Neuronal stem cell (in vitro differentiated cells): Measurements from ENCODE around the gene RGL1.
"Not testable (repeated sequence)": the region's sequence is repeated elsewhere in the genome, so short reads cannot be mapped to it uniquely, and the experiment has no call there.

ENCODE experiments used
- DNase-seq: peaks from one replicate; pipeline ENCODE4 v3.0.0-alpha.2; 2013; ENCODE audit warnings: low spot score
- H2AFZ ChIP-seq: one replicate; pipeline ENCODE4 v1.6.1; 2013; ENCODE audit warnings: mild to moderate bottlenecking, low read length, inconsistent platforms
- H2AK5ac ChIP-seq: 2 replicates; pipeline ENCODE4 v1.6.1; 2013; ENCODE audit warnings: low read depth, mild to moderate bottlenecking, inconsistent platforms, low read length, moderate library complexity, mixed read lengths
- H2BK120ac ChIP-seq: 2 replicates; pipeline ENCODE4 v1.6.1; 2013; ENCODE audit warnings: low read depth, mild to moderate bottlenecking, inconsistent platforms, low read length, moderate library complexity, mixed read lengths
- H2BK12ac ChIP-seq: one replicate; pipeline ENCODE4 v1.6.1; 2013; ENCODE audit warnings: low read length, inconsistent platforms
- H2BK15ac ChIP-seq: 2 replicates; pipeline ENCODE4 v1.6.1; 2013; ENCODE audit warnings: mild to moderate bottlenecking, low read length, inconsistent platforms, mixed read lengths
- H2BK5ac ChIP-seq: one replicate; pipeline ENCODE4 v1.6.1; 2013; ENCODE audit warnings: inconsistent platforms, mild to moderate bottlenecking, low read length, moderate library complexity
- H3K14ac ChIP-seq: one replicate; pipeline ENCODE4 v1.6.1; 2013; ENCODE audit warnings: low read length, inconsistent platforms
- H3K18ac ChIP-seq: 2 replicates; pipeline ENCODE4 v1.6.1; 2013; ENCODE audit warnings: low read length, inconsistent platforms
- H3K23ac ChIP-seq: 2 replicates; pipeline ENCODE4 v1.6.1; 2013; ENCODE audit warnings: low read depth, mild to moderate bottlenecking, mixed read lengths, low read length, inconsistent platforms; ENCODE audit not compliant: poor library complexity
- H3K27ac ChIP-seq: replicated peaks from 3 replicates; pipeline ENCODE4 v1.5.1; 2013; ENCODE audit warnings: low read length, inconsistent platforms
- H3K27me3 ChIP-seq, 3 experiments: 2 replicates each; pipeline ENCODE4 v1.6.1; 2013; ENCODE audit warnings: low read length in 3 of 3, mild to moderate bottlenecking in 2 of 3, inconsistent platforms in 1 of 3, low read depth in 1 of 3, mixed read lengths in 1 of 3, moderate library complexity in 1 of 3; ENCODE audit not compliant: control insufficient read depth in 3 of 3, insufficient read depth in 3 of 3
- H3K36me3 ChIP-seq, 2 donors: replicated peaks in 1 of 2; 2 replicates each; pipeline ENCODE4 v1.6.1; 2013; ENCODE audit warnings: low read length in 2 of 2; ENCODE audit not compliant: control insufficient read depth in 2 of 2, insufficient read depth in 2 of 2
- H3K4ac ChIP-seq: 2 replicates; pipeline ENCODE4 v1.6.1; 2013; ENCODE audit warnings: inconsistent platforms, mild to moderate bottlenecking, low read length, moderate library complexity
- H3K4me1 ChIP-seq, 2 donors: 1 replicate in 1 of 2; 2 replicates in 1 of 2; pipeline ENCODE4 v1.6.1; 2013; ENCODE audit warnings: low read length in 2 of 2, low read depth in 1 of 2; ENCODE audit not compliant: control insufficient read depth in 2 of 2, insufficient read depth in 1 of 2
- H3K4me2 ChIP-seq: one replicate; pipeline ENCODE4 v1.6.1; 2013; ENCODE audit warnings: mild to moderate bottlenecking, low read length, inconsistent platforms; ENCODE audit not compliant: insufficient read depth, poor library complexity, severe bottlenecking
- H3K4me3 ChIP-seq, 2 donors: 2 replicates each; pipeline ENCODE4 v1.5.1; 2013; ENCODE audit warnings: low read length in 2 of 2, mild to moderate bottlenecking in 2 of 2, inconsistent platforms in 1 of 2, moderate library complexity in 1 of 2
- H3K79me1 ChIP-seq: one replicate; pipeline ENCODE4 v1.6.1; 2013; ENCODE audit warnings: low read depth, mild to moderate bottlenecking, inconsistent platforms, low read length, moderate library complexity
- H3K9ac ChIP-seq: one replicate; pipeline ENCODE4 v1.6.1; 2013; ENCODE audit warnings: mild to moderate bottlenecking, low read depth, low read length, inconsistent platforms; ENCODE audit not compliant: poor library complexity
- H3K9me3 ChIP-seq, 2 donors: replicated peaks in 1 of 2; 2 replicates each; pipeline versions ENCODE3 to v1.6.1; 2013; ENCODE audit warnings: low read length in 2 of 2, mild to moderate bottlenecking in 2 of 2, inconsistent platforms in 1 of 2, low read depth in 1 of 2, mixed read lengths in 1 of 2, moderate library complexity in 1 of 2; ENCODE audit not compliant: control insufficient read depth in 2 of 2, insufficient read depth in 1 of 2
- H4K8ac ChIP-seq: one replicate; pipeline ENCODE4 v1.6.1; 2013; ENCODE audit warnings: low read depth, mild to moderate bottlenecking, inconsistent platforms, low read length, moderate library complexity
- H4K91ac ChIP-seq: one replicate; pipeline ENCODE4 v1.6.1; 2013; ENCODE audit warnings: low read length, low read depth, mild to moderate bottlenecking, inconsistent platforms; ENCODE audit not compliant: poor library complexity
- WGBS, 2 donors: extraction: QIAGEN DNeasy Blood & Tissue Kit; methylation state at CpG; one replicate each; pipeline ENCODE4 v1.1.7; 2013; ENCODE audit warnings: missing lambda C conversion rate in 2 of 2, mixed read lengths in 1 of 2; ENCODE audit not compliant: insufficient read length in 2 of 2, insufficient replicate concordance in 1 of 2; ENCODE audit errors: extremely low coverage in 2 of 2; 5-methylcytosine and 5-hydroxymethylcytosine counted together

RGL1 gene

GRCh38 chr1:183785921-183786320 lies 19.0 kb upstream of the RGL1 start:
- no CpG with 5 or more reads among the region's 3 CpGs for WGBS, 2 donors
- not testable (repeated sequence) for H3K4me3 ChIP-seq, H3K18ac ChIP-seq, H4K91ac ChIP-seq, H2BK5ac ChIP-seq, H3K4ac ChIP-seq, H2BK12ac ChIP-seq, H3K36me3 ChIP-seq, H3K4me2 ChIP-seq, H3K9me3 ChIP-seq, H2AK5ac ChIP-seq, H4K8ac ChIP-seq, H3K27ac ChIP-seq, H3K23ac ChIP-seq, H3K79me1 ChIP-seq, DNase-seq, H2BK15ac ChIP-seq, H2AFZ ChIP-seq, H3K9ac ChIP-seq, H3K14ac ChIP-seq, H2BK120ac ChIP-seq, H3K27me3 ChIP-seq
- H3K4me1 ChIP-seq: peaks cover 5 to 11% of the 10 kb centered on the region in 2 donors

DNA sequence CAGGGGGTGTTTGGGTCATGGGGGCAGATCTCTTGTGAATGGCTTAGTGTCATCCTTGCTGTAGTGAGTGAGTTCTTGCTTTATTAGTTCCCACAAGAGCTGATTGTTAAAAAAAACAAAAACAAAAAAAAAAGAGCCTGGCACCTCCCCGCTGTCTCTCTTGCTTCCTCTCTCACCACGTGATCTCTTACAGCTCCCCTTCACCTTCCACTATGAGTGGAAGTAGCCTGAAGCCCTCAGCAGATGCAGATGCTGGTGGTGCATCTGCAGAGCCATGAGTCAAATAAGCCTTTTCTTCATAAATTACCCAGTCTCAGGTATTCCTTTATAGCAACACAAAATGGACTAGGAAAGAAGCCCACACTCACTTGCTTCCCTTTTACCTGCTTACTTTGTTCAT lies 17.2 kb upstream of the RGL1 start:
- no peak overlapping the region for H2BK120ac ChIP-seq
- H3K27me3 ChIP-seq: no peaks in the 10 kb centered on the region
- no peaks in the 10 kb centered on the region for H3K79me1 ChIP-seq
- H4K91ac ChIP-seq: no peak overlapping the region
- no peak overlapping the region for H2BK12ac ChIP-seq
- H2BK5ac ChIP-seq: no peak overlapping the region
- peaks cover 0 to 2% of the 10 kb centered on the region in 2 donors for H3K9me3 ChIP-seq
- no peak overlapping the region for H2BK15ac ChIP-seq
- no CpG with 5 or more reads among the region's 2 CpGs for WGBS, 2 donors
- no peak for DNase-seq
- no peaks in the 10 kb centered on the region for H3K36me3 ChIP-seq
- H3K4me2 ChIP-seq: no peak overlapping the region
- H3K4me3 ChIP-seq: no peak overlapping the region
- peaks cover 5 to 11% of the 10 kb centered on the region in 2 donors for H3K4me1 ChIP-seq
- H2AFZ ChIP-seq: no peak overlapping the region
- H3K14ac ChIP-seq: no peak overlapping the region
- no peak overlapping the region for H2AK5ac ChIP-seq
- H3K4ac ChIP-seq: no peak overlapping the region
- H3K18ac ChIP-seq: no peak overlapping the region
- no peak overlapping the region for H3K27ac ChIP-seq
- no peak overlapping the region for H3K23ac ChIP-seq
- H4K8ac ChIP-seq: no peak overlapping the region
- H3K9ac ChIP-seq: no peak overlapping the region

GRCh38 chr1:183791319-183791718 lies 13.6 kb upstream of the RGL1 start:
- H2BK15ac ChIP-seq: no peak overlapping the region
- no peak overlapping the region for H3K4ac ChIP-seq
- H2BK5ac ChIP-seq: no peak overlapping the region
- H3K14ac ChIP-seq: no peak overlapping the region
- no peaks in the 10 kb centered on the region for H3K36me3 ChIP-seq
- H2AFZ ChIP-seq: no peak overlapping the region
- H3K9ac ChIP-seq: no peak overlapping the region
- no peak overlapping the region for H2BK12ac ChIP-seq
- no peak overlapping the region for H4K8ac ChIP-seq
- no peak overlapping the region for H3K23ac ChIP-seq
- peaks cover 0 to 6% of the 10 kb centered on the region in 2 donors for H3K9me3 ChIP-seq
- H3K4me1 ChIP-seq: peaks cover 5 to 11% of the 10 kb centered on the region in 2 donors
- no peak overlapping the region for H3K18ac ChIP-seq
- no peak overlapping the region for H3K27ac ChIP-seq
- H2BK120ac ChIP-seq: no peak overlapping the region
- no peaks in the 10 kb centered on the region for H3K27me3 ChIP-seq
- no peak overlapping the region for H3K4me3 ChIP-seq
- no peak overlapping the region for H4K91ac ChIP-seq
- H2AK5ac ChIP-seq: no peak overlapping the region
- DNase-seq: no peak
- H3K79me1 ChIP-seq: no peaks in the 10 kb centered on the region
- no peak overlapping the region for H3K4me2 ChIP-seq

DNA sequence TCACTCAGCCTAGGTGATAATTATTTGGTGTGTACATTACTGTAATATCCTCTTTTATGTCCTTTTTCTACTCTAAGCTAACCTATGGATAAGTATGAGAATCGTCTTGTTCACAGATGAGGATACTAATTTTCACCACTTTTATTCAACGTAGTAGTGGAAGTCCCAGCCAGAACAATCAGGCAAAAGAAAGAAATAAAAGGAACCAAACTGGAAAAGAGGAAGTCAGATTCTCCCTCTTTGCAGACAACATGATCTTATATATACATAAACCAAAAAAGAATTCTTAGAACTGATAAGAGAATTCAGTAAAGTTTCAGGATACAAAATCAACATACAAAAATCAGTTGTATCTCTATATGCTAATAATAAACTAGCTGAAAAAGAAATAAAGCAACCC lies 12.6 kb upstream of the RGL1 start:
- no peak overlapping the region for H3K23ac ChIP-seq
- H3K9me3 ChIP-seq: peaks cover 0 to 6% of the 10 kb centered on the region in 2 donors
- no peak for DNase-seq
- H3K4me3 ChIP-seq: no peak overlapping the region
- H4K8ac ChIP-seq: no peak overlapping the region
- no peak overlapping the region for H2BK120ac ChIP-seq
- no peak overlapping the region for H2AK5ac ChIP-seq
- H3K79me1 ChIP-seq: no peaks in the 10 kb centered on the region
- H3K4me2 ChIP-seq: no peak overlapping the region
- no CpG with 5 or more reads among the region's 2 CpGs for WGBS, 2 donors
- H3K4me1 ChIP-seq: peaks cover 3 to 6% of the 10 kb centered on the region in 2 donors
- no peak overlapping the region for H3K9ac ChIP-seq
- H4K91ac ChIP-seq: no peak overlapping the region
- H2BK12ac ChIP-seq: no peak overlapping the region
- no peak overlapping the region for H2BK15ac ChIP-seq
- no peak overlapping the region for H3K27ac ChIP-seq
- no peak overlapping the region for H2BK5ac ChIP-seq
- no peak overlapping the region for H3K18ac ChIP-seq
- H3K14ac ChIP-seq: no peak overlapping the region
- no peak overlapping the region for H3K4ac ChIP-seq
- H2AFZ ChIP-seq: no peak overlapping the region
- H3K36me3 ChIP-seq: no peaks in the 10 kb centered on the region
- H3K27me3 ChIP-seq: no peaks in the 10 kb centered on the region
